ENCODE measurements around the gene APOD.

DNA sequence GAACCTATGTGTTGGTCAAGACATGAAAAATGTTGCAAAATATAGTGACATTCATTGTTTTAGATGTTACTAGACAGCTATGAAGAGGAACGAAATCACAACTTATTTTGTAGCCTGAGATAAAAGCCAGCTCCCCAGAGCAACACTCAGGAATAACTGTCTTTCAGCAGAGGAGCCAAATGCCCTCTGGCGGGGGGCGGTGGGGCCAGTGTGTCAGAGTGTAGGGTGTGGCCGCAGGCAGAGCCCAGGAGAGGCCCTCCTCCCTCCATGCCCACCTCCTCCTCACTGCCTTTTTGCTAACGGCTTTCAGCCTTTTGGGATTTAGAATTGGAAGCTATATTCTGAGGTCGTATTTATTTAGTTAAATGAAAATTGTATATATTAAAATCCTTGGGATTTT lies 16.9 kb downstream of the APOD start:
- TF ChIP-seq, protein P1, sequence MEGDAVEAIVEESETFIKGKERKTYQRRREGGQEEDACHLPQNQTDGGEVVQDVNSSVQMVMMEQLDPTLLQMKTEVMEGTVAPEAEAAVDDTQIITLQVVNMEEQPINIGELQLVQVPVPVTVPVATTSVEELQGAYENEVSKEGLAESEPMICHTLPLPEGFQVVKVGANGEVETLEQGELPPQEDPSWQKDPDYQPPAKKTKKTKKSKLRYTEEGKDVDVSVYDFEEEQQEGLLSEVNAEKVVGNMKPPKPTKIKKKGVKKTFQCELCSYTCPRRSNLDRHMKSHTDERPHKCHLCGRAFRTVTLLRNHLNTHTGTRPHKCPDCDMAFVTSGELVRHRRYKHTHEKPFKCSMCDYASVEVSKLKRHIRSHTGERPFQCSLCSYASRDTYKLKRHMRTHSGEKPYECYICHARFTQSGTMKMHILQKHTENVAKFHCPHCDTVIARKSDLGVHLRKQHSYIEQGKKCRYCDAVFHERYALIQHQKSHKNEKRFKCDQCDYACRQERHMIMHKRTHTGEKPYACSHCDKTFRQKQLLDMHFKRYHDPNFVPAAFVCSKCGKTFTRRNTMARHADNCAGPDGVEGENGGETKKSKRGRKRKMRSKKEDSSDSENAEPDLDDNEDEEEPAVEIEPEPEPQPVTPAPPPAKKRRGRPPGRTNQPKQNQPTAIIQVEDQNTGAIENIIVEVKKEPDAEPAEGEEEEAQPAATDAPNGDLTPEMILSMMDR (IDR thresholded peaks at IDR 0.05; ENCODE audit: low read length), result no peak
- TF ChIP-seq EZH2phosphoT487 (IDR thresholded peaks at IDR 0.05; ENCODE audit: low read length), result no peak
- TF ChIP-seq EZH2 (optimal IDR thresholded peaks at IDR 0.05; ENCODE audit: low read depth, low read length), result no peak

All from MM.1S (cell line).